ENCODE measurements around the gene N4BP2L2. TPM values are rescaled to one million over a fixed set of nuclear protein-coding genes. Genes with fewer than 3 reads are reported as not detected.

Gene N4BP2L2
- total and polyA plus RNA-seq, 2 of the 4 experiments (the other 2 are of a cell fraction): 28.7 to 34.6 TPM

DNA sequence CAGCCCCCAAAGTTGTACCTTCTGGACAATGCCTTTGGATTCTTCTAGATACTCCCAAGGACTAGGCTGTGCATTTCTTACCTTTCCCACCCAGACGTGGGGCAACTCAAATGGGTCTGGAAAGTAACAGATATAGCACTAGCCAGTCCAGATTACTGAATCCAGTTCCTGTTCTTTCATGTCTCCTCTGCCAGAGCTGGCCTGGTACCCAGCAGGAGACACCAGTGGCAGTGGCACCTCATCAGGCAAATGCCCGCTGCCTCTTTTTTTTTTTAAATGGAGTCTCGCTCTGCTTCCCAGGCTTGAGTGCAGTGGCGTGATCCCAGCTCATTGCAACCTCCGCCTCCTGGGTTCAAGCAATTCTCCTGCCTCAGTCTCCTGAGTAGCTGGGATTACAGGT is 43.2 kb downstream of the N4BP2L2 start:
- H3K9me1 ChIP-seq (ENCODE audit: insufficient read depth, low read length): peaks cover 9% of the 10 kb centered on the region; the same call in 1 of the 2 replicates
- dilution Hi-C loops (cut with HindIII; ENCODE audit: low sequenced_read_pairs, unreplicated experiment): no loop called here
- no peak overlapping the region for H3K18ac ChIP-seq (ENCODE audit: low read depth, low read length)
- no peak overlapping the region for H2BK20ac ChIP-seq (ENCODE audit: low read depth, low read length)
- no peak overlapping the region for H2AFZ ChIP-seq (replicated peaks; ENCODE audit: low read length, poor library complexity)
- no peak overlapping the region for H3K27ac ChIP-seq (ENCODE audit: insufficient read depth, low read length)
- no peak overlapping the region for H3K23ac ChIP-seq (ENCODE audit: low read depth, low read length)
- ATAC-seq (ENCODE audit: low read depth) (no peak), DNase-seq (no peak)
- no peak overlapping the region for H4K5ac ChIP-seq (ENCODE audit: low read depth, low read length)
- BruUV-seq (replicated peaks): no TSS peak
- 57% methylated on average over 1 of the region's 5 CpGs; no CpG with 5 or more reads in 1 of the 2 experiments for WGBS, 2 experiments (ENCODE audit: extremely low coverage in 2 of 2, insufficient read length in 1 of 2)
- H2AK9ac ChIP-seq (replicated peaks; ENCODE audit: low read depth, low read length, poor library complexity): no peak overlapping the region
- TF ChIP-seq FOS (IDR thresholded peaks at IDR 0.05; ENCODE audit: low read depth, low read length): no peak
- no peak for TF ChIP-seq NFE2L2 (IDR thresholded peaks at IDR 0.05; ENCODE audit: low read depth, low read length)
- no peak for TF ChIP-seq RFX5 (IDR thresholded peaks at IDR 0.05; ENCODE audit: low read depth, low read length)
- no peak for TF ChIP-seq CEBPB (IDR thresholded peaks at IDR 0.05; ENCODE audit: low read depth, low read length)
- TF ChIP-seq, protein P1, sequence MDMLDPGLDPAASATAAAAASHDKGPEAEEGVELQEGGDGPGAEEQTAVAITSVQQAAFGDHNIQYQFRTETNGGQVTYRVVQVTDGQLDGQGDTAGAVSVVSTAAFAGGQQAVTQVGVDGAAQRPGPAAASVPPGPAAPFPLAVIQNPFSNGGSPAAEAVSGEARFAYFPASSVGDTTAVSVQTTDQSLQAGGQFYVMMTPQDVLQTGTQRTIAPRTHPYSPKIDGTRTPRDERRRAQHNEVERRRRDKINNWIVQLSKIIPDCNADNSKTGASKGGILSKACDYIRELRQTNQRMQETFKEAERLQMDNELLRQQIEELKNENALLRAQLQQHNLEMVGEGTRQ (IDR thresholded peaks at IDR 0.05; ENCODE audit: low read depth, low read length): no peak
- no peak for TF ChIP-seq CHD1 (IDR thresholded peaks at IDR 0.05; ENCODE audit: low read depth, low read length)
- H2AK5ac ChIP-seq (ENCODE audit: low read depth, low read length): no peak overlapping the region
- intact Hi-C loops (cut with micrococcal nuclease): no loop called here
- no peak overlapping the region for H3K4me3 ChIP-seq (ENCODE audit: insufficient read depth, low read depth, low read length)
- H3K9ac ChIP-seq (ENCODE audit: low read depth, low read length): no peak overlapping the region
- no peaks in the 10 kb centered on the region for H4K20me1 ChIP-seq (ENCODE audit: insufficient read depth, low read length)
- no peak overlapping the region for H3K4me2 ChIP-seq (ENCODE audit: low read depth, low read length)
- no peaks in the 10 kb centered on the region for H3K27me3 ChIP-seq (ENCODE audit: control insufficient read depth, insufficient read depth, low read length)
- no peak overlapping the region for H3K4ac ChIP-seq (ENCODE audit: low read depth, low read length)
- H3K56ac ChIP-seq (ENCODE audit: extremely low read depth, insufficient read depth, low read length): no peak overlapping the region
- no peak overlapping the region for H2BK120ac ChIP-seq (ENCODE audit: low read depth, low read length)
- no peak overlapping the region for H2BK15ac ChIP-seq (ENCODE audit: low read depth, low read length)
- H3K4me1 ChIP-seq (ENCODE audit: control insufficient read depth, insufficient read depth, low read length): no peaks in the 10 kb centered on the region; the same call in 1 of the 2 replicates
- POLR2A ChIA-PET (ENCODE audit: unreplicated experiment): no interaction called here
- no peak overlapping the region for H2BK5ac ChIP-seq (ENCODE audit: low read depth, low read length, poor library complexity, severe bottlenecking)
- no peaks in the 10 kb centered on the region for H3K9me3 ChIP-seq (ENCODE audit: control insufficient read depth, insufficient read depth, low read length)
- H3K14ac ChIP-seq (replicated peaks; ENCODE audit: low read depth, low read length): no peak overlapping the region
- peaks cover 0 to 5% of the 10 kb centered on the region in 2 experiments; a peak in 2 of 4 replicates for H3K79me1 ChIP-seq (ENCODE audit: low read depth in 1 of 2, low read length in 2 of 2)
- peaks cover 2% of the 10 kb centered on the region; the same call in 1 of the 2 replicates for H3K36me3 ChIP-seq (ENCODE audit: control insufficient read depth, insufficient read depth, low read length)
- in situ Hi-C loops (cut with MboI; ENCODE audit: low sequenced_read_pairs): no loop called here
- CTCF ChIA-PET: no interaction called here
- H4K8ac ChIP-seq (ENCODE audit: low read depth in 2 of 2, low read length in 2 of 2): no peak overlapping the region
- no peak overlapping the region for H4K91ac ChIP-seq (ENCODE audit: insufficient read depth, low read depth, low read length)

Data from IMR-90 (cell line).